ENCODE results near the gene ELAVL2.

Gene ELAVL2

GRCh38 chr9:23693374-23693773 lies 132.7 kb downstream of the ELAVL2 start:
- no peak overlapping the region for H3K27ac ChIP-seq
- TF ChIP-seq ZFX (IDR thresholded peaks at IDR 0.05; ENCODE audit: borderline replicate concordance) (no peak), CTCF (IDR thresholded peaks at IDR 0.05) (no peak)

GRCh38 chr9:23686896-23687295 lies 139.1 kb downstream of the ELAVL2 start:
- H3K27ac ChIP-seq = no peak overlapping the region
- TF ChIP-seq CTCF (IDR thresholded peaks at IDR 0.05) (no peak), ZFX (IDR thresholded peaks at IDR 0.05; ENCODE audit: borderline replicate concordance) (no peak)

GRCh38 chr9:23686257-23686656 lies 139.8 kb downstream of the ELAVL2 start:
- no peak overlapping the region for H3K27ac ChIP-seq
- TF ChIP-seq CTCF (IDR thresholded peaks at IDR 0.05) = no peak
- TF ChIP-seq ZFX (IDR thresholded peaks at IDR 0.05; ENCODE audit: borderline replicate concordance) = no peak

- H3K27ac ChIP-seq = no peak overlapping the region
- TF ChIP-seq ZFX (IDR thresholded peaks at IDR 0.05; ENCODE audit: borderline replicate concordance) (no peak), CTCF (IDR thresholded peaks at IDR 0.05) (no peak)
These were observed 142.4 kb downstream of the ELAVL2 start for GRCh38 chr9:23683611-23684061.

GRCh38 chr9:23682891-23683431 lies 143.1 kb downstream of the ELAVL2 start:
- H3K27ac ChIP-seq = no peak overlapping the region
- TF ChIP-seq ZFX (IDR thresholded peaks at IDR 0.05; ENCODE audit: borderline replicate concordance) (no peak), CTCF (IDR thresholded peaks at IDR 0.05) (no peak)

GRCh38 chr9:23682352-23682751 lies 143.7 kb downstream of the ELAVL2 start:
- TF ChIP-seq CTCF (IDR thresholded peaks at IDR 0.05) = no peak
- TF ChIP-seq ZFX (IDR thresholded peaks at IDR 0.05; ENCODE audit: borderline replicate concordance) = no peak
- no peak overlapping the region for H3K27ac ChIP-seq

- H3K27ac ChIP-seq = no peak overlapping the region
- no peak for TF ChIP-seq CTCF (IDR thresholded peaks at IDR 0.05)
These were observed 148.6 kb downstream of the ELAVL2 start for GRCh38 chr9:23677446-23677845.

Data from 22Rv1 (cell line).